Activated CD4-positive, CD25-positive, alpha-beta regulatory T cell treated with anti-CD3 and anti-CD28 coated beads, Interleukin-2, amount 50 U/mL, for 72 hours (primary cell): Measurements from ENCODE around the gene AQP7.
"Not testable (repeated sequence)": the region's sequence is repeated elsewhere in the genome, so short reads cannot be mapped to it uniquely, and the experiment has no call there.

Experiments used
- DNase-seq: peaks from one replicate; pipeline ENCODE4 v3.0.0; 2021

AQP7 gene

GRCh38 chr9:33366979-33367480, 35.3 kb downstream of the AQP7 start:
- no peak for DNase-seq

DNA sequence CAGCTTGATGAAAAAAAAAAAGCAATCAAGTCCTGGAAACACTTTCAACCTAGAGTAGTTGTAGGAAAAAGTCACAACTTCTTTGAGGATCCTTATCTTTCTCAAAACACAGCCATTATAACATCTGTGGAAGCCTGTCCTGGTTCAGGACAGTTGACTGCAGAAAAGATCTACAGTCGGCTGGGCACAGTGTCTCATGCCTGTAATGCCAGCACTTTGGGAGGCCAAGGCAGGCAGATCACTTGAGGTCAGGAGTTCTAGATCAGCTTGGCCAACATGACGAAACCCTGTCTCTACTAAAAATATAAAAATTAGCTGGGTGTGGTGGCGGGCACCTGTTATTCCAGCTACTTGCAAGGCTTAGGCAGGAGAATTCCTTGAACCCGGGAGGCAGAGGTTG, 37.6 kb downstream of the AQP7 start:
- DNase-seq: not testable (repeated sequence)

- DNase-seq: no peak
Observed at GRCh38 chr9:33364127-33364526, 38.2 kb downstream of the AQP7 start.

- not testable (repeated sequence) for DNase-seq
Observed at GRCh38 chr9:33358641-33359040, 43.7 kb downstream of the AQP7 start.

- no peak for DNase-seq
Observed at GRCh38 chr9:33355933-33356332, 46.4 kb downstream of the AQP7 start.

DNA sequence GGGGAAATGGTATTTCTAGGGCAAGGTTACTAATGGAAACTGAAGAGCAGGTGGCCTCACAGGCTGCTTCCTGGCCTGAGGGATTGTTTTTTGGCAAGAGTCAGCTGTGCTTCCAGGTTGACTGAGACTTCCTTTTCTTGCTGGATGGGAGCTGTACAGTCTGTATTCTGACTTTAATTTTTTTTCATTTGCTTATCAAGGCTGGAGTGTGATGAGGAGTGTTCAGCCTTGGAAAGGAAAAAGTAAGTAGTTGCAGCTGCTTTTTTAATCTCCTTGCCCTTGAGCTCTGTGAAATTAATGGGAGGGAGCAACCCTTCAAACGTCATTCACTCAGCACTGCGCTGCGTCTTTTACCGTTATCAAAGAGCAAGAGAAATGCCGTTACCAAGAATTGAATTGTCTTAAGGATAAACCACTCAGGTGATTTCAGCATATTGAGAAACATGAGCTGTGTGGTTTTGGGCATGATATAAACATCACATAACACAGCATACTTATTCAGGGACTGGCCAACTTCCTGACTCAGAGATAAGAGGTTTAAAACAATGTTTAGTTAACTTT, 47.6 kb downstream of the AQP7 start:
- DNase-seq: no peak

DNA sequence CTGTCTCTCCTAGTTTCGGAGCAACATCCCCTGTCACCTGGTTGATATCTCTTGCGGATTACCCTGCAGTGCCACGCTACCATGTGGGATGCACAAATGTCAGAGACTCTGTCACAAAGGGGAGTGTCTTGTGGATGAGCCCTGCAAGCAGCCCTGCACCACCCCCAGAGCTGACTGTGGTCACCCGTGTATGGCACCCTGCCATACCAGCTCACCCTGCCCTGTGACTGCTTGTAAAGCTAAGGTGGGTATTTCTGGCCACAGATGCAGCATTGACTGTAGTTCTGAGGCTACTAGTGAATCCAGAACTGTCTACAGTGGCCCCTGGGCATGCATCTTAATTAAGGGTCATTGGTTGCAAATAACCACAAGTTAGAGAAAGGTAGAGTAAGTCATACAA, 50.8 kb downstream of the AQP7 start:
- DNase-seq: no peak

DNA sequence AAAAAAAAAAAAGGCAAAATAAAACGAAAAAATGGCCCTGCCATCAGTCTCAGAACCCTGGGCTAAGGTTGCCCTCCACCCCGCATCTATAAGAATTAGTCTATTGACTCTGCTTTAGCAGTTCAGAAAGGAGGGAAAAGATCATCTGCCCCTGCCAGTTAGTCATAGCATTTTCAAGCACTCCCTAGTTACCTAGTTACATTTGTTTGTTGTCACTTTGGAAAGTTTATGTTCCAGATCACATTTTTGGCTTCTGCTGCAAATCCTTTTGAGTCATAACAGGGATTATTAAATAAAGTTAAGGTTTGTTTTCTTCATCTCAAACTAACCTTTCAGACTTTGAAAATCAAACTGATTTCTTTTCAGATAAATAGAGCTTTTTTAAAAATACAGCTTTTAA, 52.1 kb downstream of the AQP7 start:
- no peak for DNase-seq

- DNase-seq: no peak
Observed at GRCh38 chr9:33349743-33350142, 52.6 kb downstream of the AQP7 start.

DNA sequence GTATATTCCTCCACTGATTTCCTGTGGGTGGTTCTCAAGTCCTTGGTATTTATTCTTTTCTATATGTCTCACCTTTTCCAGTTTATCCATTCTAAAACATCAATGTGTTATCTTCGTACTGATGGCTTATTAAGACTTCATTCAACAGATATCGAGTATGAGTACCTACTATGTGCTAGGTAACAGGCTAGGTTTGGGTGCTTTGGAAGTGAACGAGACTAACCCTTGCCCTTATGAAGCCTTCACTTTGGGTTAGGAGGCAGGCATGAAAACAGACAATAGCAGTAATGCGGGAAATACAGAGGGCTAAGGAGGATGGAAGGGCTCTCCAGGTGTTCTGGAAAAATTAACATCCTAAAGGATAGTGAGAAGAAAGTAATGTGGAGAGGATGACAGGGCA, 53.4 kb downstream of the AQP7 start:
- DNase-seq: no peak

- DNase-seq: no peak
Observed at GRCh38 chr9:33346564-33346963, 55.8 kb downstream of the AQP7 start.

- no peak for DNase-seq
Observed at GRCh38 chr9:33344145-33344544, 58.2 kb downstream of the AQP7 start.

- DNase-seq: no peak
Observed at GRCh38 chr9:33341182-33341581, 61.2 kb downstream of the AQP7 start.

DNA sequence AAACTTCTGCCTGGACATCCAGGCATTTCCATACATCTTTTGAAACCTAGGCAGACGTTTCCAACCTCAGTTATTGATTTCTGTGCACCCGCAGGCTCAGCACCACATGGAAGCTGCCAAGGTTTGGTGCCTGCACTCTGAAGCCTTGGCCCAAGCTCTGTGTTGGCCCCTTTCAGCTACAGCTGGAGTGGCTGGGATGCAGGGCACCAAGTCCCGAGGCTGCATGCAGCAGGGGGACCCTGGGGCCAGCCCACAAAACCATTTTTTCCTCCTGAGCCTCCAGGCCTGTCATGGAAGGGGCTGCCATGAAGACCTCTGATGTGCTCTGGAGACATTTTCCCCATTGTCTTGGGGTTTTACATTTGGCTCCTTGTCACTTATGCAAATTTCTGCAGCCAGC, 62.2 kb downstream of the AQP7 start:
- DNase-seq: no peak
